CD4-positive, alpha-beta T cell treated with Interleukin-17A for 1 hour (primary cell): ENCODE data around the gene ZNF519.

Source experiments
- DNase-seq: peaks from one replicate; pipeline ENCODE4 v3.0.0-alpha.2; 2020

Gene ZNF519

DNA sequence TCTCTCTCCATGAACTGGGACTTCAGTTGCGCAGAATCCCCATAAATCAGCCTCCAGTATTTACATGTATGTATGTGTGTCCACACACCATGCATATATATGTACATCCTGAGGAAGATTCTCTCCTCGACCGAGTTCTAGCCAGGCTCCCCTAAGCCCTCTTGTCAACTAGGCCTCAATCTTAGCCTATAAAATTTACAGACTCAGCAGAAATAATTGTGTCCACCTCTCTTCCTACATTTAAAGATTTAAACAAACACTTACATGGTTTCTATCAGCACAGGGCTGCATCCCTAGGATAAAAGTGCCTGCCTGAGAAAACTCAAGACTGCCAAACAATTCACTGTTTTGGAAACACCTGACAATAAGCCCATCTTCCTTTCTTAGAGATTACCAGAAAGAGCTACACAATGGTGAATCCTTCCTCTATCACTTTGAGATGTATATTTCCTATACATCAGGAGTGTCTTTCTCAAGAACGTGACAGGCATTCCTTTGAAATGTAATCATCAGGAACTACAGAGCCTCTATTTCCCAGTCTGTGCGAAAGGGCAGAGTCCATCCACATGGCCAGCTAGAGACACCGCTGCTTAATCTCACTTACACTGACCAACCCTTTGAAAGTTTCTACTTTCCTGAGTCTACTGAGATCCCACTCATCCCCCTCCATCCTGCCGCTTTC is 39.5 kb downstream of the ZNF519 start:
- no peak for DNase-seq

DNA sequence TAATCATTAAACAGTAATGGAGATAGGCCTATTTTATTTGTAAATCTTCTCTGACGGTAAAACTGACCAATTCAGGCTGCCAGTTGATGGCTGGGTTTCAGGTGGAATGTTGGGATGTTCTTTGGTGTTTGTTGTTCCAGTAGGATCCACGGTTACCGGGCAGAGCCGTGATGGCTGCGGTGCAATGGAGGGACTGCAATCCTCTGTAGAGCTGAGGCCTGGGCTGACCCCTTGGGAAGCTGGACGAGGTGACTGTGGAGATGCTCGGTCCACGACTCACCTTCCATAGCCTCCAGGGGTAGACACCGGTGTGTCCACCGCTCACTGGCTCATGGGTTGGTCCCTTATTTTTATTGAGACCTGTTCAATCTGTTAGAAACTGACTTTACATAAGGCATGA is 42.5 kb downstream of the ZNF519 start:
- DNase-seq: no peak

DNA sequence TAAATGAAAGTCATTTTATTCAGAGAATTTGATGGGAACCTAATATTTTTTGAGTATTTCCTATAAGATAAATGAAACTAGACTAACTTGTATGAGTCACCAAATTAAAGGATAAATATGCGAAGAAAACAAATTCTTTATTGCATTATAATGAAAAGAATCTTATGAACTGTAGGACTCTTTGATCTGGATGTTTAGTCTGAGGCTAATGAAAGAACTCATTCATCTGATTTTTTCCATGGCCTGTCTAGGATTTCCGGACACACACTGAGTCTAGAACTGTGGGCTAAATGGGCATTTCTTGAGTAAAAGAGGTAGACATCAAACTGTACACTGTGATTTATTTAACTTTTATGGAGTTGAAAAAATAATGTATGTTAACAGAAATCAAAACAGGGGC is 43.0 kb downstream of the ZNF519 start:
- DNase-seq: no peak

DNA sequence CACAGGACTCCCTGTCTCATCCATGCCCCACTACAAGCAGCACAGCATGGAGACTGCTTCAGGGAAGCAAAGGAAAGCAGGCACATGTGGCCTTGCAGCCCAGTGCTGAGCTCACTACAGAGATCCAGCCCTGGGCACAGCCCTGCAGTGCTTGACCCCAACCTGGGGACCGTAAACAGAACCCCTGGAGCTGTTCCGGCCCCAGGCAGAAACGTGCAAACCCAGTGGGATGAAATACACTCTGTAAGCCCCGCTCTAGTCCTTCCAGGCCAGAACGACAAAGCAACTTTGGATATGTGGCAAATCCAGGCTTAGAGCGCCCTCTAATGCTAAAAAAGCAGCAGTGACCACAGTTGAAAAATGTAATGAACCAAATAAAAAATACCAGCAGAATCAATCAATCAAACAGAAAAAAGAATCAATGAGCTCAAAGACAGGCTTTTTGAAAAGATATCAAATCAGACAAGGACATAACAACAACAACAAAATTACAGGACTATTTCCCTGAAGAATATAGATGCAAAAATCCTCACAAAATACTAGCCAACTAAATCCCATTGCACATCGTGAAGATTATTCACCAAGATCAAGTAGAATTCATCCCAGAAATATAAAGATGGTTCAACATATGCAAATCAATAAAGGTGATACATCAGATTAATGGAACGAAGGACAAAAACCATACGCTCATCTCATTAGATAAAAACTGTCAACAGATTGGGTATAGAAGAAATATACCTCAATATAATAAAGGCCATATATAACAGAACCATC is 45.6 kb downstream of the ZNF519 start:
- peak; percentile 6 for DNase-seq

DNA sequence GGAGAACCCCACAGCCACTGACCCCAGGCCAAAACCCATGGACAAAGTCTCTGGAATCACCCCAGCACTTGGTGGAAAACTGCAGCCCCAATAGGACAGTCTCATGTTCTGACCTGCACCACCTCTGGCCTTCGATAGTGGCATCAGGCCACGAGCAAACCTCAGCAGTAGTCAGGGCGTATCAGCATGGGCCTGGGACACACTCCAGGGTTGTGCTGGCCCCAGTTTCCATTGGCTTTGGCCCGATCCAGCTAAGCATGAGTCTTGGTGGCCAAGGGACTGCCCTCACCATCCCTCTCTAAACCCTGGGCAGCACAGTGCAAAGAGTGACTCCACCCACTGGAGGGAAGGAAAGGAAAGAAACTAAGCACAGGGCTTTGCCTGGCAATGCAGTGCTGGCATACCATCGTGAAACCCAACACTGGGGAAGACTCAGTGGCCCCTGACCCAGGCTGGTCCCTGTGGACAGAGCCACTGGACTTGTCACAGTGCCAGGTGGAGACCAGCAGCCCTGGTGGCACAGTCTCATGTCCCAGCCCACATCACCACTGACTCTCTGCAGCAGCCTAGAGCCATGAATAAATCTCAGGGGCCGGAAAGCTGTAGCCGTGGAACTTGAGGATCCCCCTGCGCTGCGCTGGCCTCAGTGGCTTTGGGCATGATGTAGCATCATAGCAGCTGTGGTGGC is 46.3 kb downstream of the ZNF519 start:
- no peak for DNase-seq

DNA sequence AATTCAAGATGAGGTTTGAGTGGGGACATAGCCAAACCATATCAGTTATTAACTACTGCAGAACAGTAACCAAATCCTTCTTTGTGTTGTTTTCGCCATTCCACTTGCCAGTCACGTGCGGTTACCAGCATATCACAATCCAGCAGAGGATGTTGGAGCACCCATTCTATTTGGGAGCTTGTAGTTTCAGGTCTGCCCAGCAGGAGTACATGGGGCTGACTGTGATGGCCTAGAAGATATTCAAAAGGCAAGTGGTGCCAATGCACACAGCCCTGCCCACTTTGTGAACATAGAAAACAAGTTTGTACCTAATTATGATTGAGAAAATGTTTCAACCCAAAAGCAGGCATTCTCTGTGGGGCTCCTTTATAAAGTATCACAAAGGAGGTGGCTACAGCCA is 57.0 kb downstream of the ZNF519 start:
- no peak for DNase-seq

DNA sequence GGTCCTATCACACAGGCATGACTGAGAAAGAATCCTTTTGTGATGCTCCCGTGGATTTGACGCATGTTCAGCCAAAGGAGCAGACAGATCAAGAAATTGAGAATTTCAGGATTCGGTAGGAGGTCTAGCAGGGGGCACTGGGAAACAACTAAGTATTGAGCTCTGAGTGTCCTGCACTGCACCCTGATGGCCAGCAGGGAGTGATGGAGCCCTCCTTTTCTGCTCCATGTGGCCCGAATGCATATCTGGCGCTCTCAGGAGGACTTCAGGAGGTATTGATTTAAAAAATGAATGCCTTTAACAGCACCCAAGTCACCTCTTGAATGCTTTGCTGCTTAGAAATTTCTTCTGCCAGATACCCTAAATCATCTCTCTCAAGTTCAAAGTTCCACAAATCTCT is 58.0 kb downstream of the ZNF519 start:
- DNase-seq: no peak

DNA sequence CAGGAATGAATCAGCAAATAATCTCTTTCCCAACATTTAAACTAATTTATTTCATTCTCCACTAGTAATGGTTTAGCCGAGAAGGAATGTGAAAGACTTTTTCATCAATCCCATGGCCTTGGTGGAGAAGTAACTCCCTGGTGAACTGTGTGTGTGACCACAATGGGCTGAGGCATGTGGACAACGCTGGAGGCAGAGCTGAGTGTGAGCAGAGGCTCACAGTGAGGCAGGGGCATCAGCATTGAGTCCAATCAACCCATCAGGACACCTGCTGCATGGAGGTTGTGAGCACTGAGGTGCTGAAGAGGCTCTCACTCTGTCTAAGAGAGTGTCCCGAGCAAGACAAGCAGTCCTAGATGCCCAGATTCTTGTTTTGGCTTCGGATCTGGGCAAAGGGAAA is 78.6 kb downstream of the ZNF519 start:
- no peak for DNase-seq
